ENCODE data around the gene ADAR. TPM values are rescaled to one million over a fixed set of nuclear protein-coding genes. Genes with fewer than 3 reads are reported as not detected.

Gene ADAR
- total and polyA plus RNA-seq, 2 of the 4 experiments (the other 2 are of a cell fraction) = 70.9 to 131 TPM

DNA sequence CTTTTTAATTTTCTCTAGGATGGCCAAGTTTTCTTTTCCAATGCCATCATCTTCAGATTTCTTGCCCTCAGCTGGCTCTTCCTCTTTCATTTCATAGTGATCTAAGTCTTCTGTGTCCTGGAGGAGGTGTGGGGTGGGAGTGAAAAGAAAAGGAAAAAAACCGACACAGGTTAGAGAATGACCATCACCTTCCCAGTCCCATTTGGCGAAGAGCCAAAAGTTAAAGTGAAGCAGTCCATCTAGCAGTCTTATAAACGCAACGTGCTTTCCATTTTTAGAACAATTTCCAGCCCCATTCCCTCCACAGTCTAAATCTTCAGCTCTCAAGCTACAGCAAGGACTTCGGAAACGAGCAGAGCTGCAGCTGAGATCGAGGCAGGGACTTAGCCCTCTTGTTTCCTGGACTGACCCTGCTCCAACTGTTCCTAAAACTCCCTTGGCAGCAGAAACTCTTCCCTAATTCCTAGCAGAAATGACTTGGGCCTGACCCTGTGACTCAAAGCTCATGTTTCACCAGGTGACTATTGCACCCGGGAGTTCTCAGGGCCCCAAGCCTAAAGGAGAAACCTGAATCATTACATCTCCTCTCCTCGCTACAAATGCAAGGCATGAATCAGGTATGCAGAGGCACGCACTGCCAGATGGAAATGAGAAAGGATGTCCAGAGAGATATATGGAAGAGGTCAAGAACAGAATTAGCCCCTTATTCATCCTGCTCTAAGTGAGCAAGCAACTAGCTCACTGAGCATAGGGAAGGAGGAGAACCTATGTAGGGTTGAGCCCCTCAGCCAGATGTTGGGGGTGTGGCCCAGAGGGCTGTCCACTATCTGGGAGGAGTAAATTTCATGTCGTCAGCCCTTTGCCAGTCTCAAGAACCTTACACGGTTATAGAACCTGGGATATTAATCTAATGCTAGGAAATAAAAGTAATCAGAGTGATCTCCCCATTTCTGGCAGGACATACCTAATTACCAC is 54.6 kb downstream of the ADAR start:
- BruUV-seq (replicated peaks) = no TSS peak
- Histone ChIP-seq H2BK20ac (ENCODE audit: low read depth, low read length) (no peak overlapping the region), H3K27ac (ENCODE audit: insufficient read depth, low read length) (no peak overlapping the region), H2BK120ac (ENCODE audit: low read depth, low read length) (no peak overlapping the region), H3K56ac (ENCODE audit: extremely low read depth, insufficient read depth, low read length) (no peak overlapping the region), H3K9me3 (ENCODE audit: control insufficient read depth, insufficient read depth, low read length) (no peaks in the 10 kb centered on the region), H4K5ac (ENCODE audit: low read depth, low read length) (no peak overlapping the region), H3K36me3 (ENCODE audit: control insufficient read depth, insufficient read depth, low read length) (peaks cover 65% of the 10 kb centered on the region), H2AK9ac (replicated peaks; ENCODE audit: low read depth, low read length, poor library complexity) (no peak overlapping the region), H3K14ac (replicated peaks; ENCODE audit: low read depth, low read length) (no peak overlapping the region; the same call in 1 of the 2 replicates), H3K9me1 (ENCODE audit: insufficient read depth, low read length) (peaks cover 17% of the 10 kb centered on the region; the same call in 1 of the 2 replicates), H3K9ac (ENCODE audit: low read depth, low read length) (no peak overlapping the region), H2AK5ac (ENCODE audit: low read depth, low read length) (no peak overlapping the region), H3K79me1 (ENCODE audit: low read depth in 1 of 2, low read length in 2 of 2) (peaks cover 29 to 64% of the 10 kb centered on the region in 2 experiments), H4K91ac (ENCODE audit: insufficient read depth, low read depth, low read length) (no peak overlapping the region), H3K27me3 (ENCODE audit: control insufficient read depth, insufficient read depth, low read length) (no peaks in the 10 kb centered on the region), H3K18ac (ENCODE audit: low read depth, low read length) (no peak overlapping the region), H3K4ac (ENCODE audit: low read depth, low read length) (no peak overlapping the region), H2AFZ (replicated peaks; ENCODE audit: low read length, poor library complexity) (no peak overlapping the region), H3K4me1 (ENCODE audit: control insufficient read depth, insufficient read depth, low read length) (peaks cover 6% of the 10 kb centered on the region), H3K4me2 (ENCODE audit: low read depth, low read length) (no peak overlapping the region), H2BK15ac (ENCODE audit: low read depth, low read length) (no peak overlapping the region), H4K20me1 (ENCODE audit: insufficient read depth, low read length) (peaks cover 54% of the 10 kb centered on the region; the same call in 1 of the 2 replicates), H3K23ac (ENCODE audit: low read depth, low read length) (no peak overlapping the region), H4K8ac (ENCODE audit: low read depth in 2 of 2, low read length in 2 of 2) (no peak overlapping the region), H3K4me3 (ENCODE audit: insufficient read depth, low read depth, low read length) (no peak overlapping the region), H2BK5ac (ENCODE audit: low read depth, low read length, poor library complexity, severe bottlenecking) (no peak overlapping the region)
- DNase-seq = peak; percentile 34
- dilution Hi-C loops (cut with HindIII; ENCODE audit: low sequenced_read_pairs, unreplicated experiment) (no loop called here), in situ Hi-C loops (cut with MboI; ENCODE audit: low sequenced_read_pairs) (no loop called here), intact Hi-C loops (cut with micrococcal nuclease) (no loop called here)
- 67% methylated on average over 2 of the region's 12 CpGs; no CpG with 5 or more reads in 1 of the 2 experiments for WGBS, 2 experiments (ENCODE audit: extremely low coverage in 2 of 2, insufficient read length in 1 of 2)
- POLR2A ChIA-PET (ENCODE audit: unreplicated experiment) = interaction anchor here (0.5 kb wide), 1 partner anchor 20 kb away, joined by 6 read pairs; no protein-coding TSS in a partner anchor
- CTCF ChIA-PET = no interaction called here
- no peak for ATAC-seq (ENCODE audit: low read depth)
- no peak for TF ChIP-seq RCOR1 (IDR thresholded peaks at IDR 0.05; ENCODE audit: insufficient replicate concordance, low read length)
- no peak for TF ChIP-seq POLR2A (IDR thresholded peaks at IDR 0.05; ENCODE audit: low read depth, low read length)
- no peak for TF ChIP-seq CEBPB (IDR thresholded peaks at IDR 0.05; ENCODE audit: low read depth, low read length)
- TF ChIP-seq MXI1 (IDR thresholded peaks at IDR 0.05; ENCODE audit: borderline replicate concordance, low read depth, low read length) = no peak
- no peak for TF ChIP-seq FOS (IDR thresholded peaks at IDR 0.05; ENCODE audit: low read depth, low read length)
- TF ChIP-seq SMC3 (IDR thresholded peaks at IDR 0.05; ENCODE audit: low read depth, low read length) = no peak
- TF ChIP-seq, protein P1, sequence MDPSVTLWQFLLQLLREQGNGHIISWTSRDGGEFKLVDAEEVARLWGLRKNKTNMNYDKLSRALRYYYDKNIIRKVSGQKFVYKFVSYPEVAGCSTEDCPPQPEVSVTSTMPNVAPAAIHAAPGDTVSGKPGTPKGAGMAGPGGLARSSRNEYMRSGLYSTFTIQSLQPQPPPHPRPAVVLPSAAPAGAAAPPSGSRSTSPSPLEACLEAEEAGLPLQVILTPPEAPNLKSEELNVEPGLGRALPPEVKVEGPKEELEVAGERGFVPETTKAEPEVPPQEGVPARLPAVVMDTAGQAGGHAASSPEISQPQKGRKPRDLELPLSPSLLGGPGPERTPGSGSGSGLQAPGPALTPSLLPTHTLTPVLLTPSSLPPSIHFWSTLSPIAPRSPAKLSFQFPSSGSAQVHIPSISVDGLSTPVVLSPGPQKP (IDR thresholded peaks at IDR 0.05; ENCODE audit: borderline replicate concordance, low read depth, low read length) = no peak
- no peak for TF ChIP-seq BHLHE40 (IDR thresholded peaks at IDR 0.05; ENCODE audit: low read depth, low read length)
- TF ChIP-seq, protein P2, sequence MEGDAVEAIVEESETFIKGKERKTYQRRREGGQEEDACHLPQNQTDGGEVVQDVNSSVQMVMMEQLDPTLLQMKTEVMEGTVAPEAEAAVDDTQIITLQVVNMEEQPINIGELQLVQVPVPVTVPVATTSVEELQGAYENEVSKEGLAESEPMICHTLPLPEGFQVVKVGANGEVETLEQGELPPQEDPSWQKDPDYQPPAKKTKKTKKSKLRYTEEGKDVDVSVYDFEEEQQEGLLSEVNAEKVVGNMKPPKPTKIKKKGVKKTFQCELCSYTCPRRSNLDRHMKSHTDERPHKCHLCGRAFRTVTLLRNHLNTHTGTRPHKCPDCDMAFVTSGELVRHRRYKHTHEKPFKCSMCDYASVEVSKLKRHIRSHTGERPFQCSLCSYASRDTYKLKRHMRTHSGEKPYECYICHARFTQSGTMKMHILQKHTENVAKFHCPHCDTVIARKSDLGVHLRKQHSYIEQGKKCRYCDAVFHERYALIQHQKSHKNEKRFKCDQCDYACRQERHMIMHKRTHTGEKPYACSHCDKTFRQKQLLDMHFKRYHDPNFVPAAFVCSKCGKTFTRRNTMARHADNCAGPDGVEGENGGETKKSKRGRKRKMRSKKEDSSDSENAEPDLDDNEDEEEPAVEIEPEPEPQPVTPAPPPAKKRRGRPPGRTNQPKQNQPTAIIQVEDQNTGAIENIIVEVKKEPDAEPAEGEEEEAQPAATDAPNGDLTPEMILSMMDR (conservative IDR thresholded peaks at IDR 0.05; ENCODE audit: low read depth, low read length) = no peak
- TF ChIP-seq, protein P3, sequence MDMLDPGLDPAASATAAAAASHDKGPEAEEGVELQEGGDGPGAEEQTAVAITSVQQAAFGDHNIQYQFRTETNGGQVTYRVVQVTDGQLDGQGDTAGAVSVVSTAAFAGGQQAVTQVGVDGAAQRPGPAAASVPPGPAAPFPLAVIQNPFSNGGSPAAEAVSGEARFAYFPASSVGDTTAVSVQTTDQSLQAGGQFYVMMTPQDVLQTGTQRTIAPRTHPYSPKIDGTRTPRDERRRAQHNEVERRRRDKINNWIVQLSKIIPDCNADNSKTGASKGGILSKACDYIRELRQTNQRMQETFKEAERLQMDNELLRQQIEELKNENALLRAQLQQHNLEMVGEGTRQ (IDR thresholded peaks at IDR 0.05; ENCODE audit: low read depth, low read length) = no peak
- no peak for TF ChIP-seq MAZ (IDR thresholded peaks at IDR 0.05; ENCODE audit: borderline replicate concordance, low read depth, low read length)
- TF ChIP-seq MAFK (IDR thresholded peaks at IDR 0.05; ENCODE audit: low read depth, low read length) = no peak
- TF ChIP-seq RFX5 (IDR thresholded peaks at IDR 0.05; ENCODE audit: low read depth, low read length) = no peak
- no peak for TF ChIP-seq CHD1 (IDR thresholded peaks at IDR 0.05; ENCODE audit: low read depth, low read length)
